Neural crest cell (in vitro differentiated cells): ENCODE data around the gene PTCD3. TPM values are rescaled to one million over a fixed set of nuclear protein-coding genes. Genes with fewer than 3 reads are reported as not detected.

Source experiments
- DNase-seq: peaks from one replicate; pipeline ENCODE4 v3.0.0; 2021; ENCODE audit warnings: low read depth, mixed read lengths, low spot score
- H3K27ac Mint-ChIP-seq: one replicate; pipeline ENCODE4 v1.8.0; 2021; ENCODE audit warnings: mild to moderate bottlenecking, mixed read lengths; ENCODE audit not compliant: unreplicated experiment
- H3K27me3 Mint-ChIP-seq: 2 replicates; pipeline ENCODE4 v1.8.0; 2021; ENCODE audit warnings: low read depth, mild to moderate bottlenecking, mixed read lengths
- H3K36me3 Mint-ChIP-seq: 2 replicates; pipeline ENCODE4 v1.8.0; 2021; ENCODE audit warnings: low read depth, mild to moderate bottlenecking, mixed read lengths
- H3K4me1 Mint-ChIP-seq: 2 replicates; pipeline ENCODE4 v1.8.0; 2021; ENCODE audit warnings: mixed read lengths
- H3K4me3 Mint-ChIP-seq: one replicate; pipeline ENCODE4 v1.8.0; 2021; ENCODE audit warnings: mild to moderate bottlenecking, mixed read lengths
- H3K9me3 Mint-ChIP-seq: 2 replicates; pipeline ENCODE4 v1.8.0; 2021; ENCODE audit warnings: mixed read lengths
- CTCF ChIP-seq: fragments of 200-600 bp; sonication (generic); conservative IDR thresholded peaks from 2 replicates; pipeline ENCODE4 v1.5.0; 2021; ENCODE audit warnings: antibody characterized with exemption, mild to moderate bottlenecking
- total RNA-seq: library from RNA; stranded (reverse); gene quantifications from 2 replicates; pipeline ENCODE4 v1.2.1, GENCODE V29; 2021

PTCD3 gene
- total RNA-seq, 1 donor from 2014 or later = 147 TPM

GRCh38 chr2:86124683-86125082 lies 18.6 kb downstream of the PTCD3 start:
- no peaks in the 10 kb centered on the region for H3K4me1 Mint-ChIP-seq
- no peak for TF ChIP-seq CTCF
- peaks cover 12% of the 10 kb centered on the region for H3K36me3 Mint-ChIP-seq
- H3K27me3 Mint-ChIP-seq = no peaks in the 10 kb centered on the region
- no peak overlapping the region for H3K4me3 Mint-ChIP-seq
- H3K9me3 Mint-ChIP-seq = no peaks in the 10 kb centered on the region
- H3K27ac Mint-ChIP-seq = no peak overlapping the region
- no peak for DNase-seq

DNA sequence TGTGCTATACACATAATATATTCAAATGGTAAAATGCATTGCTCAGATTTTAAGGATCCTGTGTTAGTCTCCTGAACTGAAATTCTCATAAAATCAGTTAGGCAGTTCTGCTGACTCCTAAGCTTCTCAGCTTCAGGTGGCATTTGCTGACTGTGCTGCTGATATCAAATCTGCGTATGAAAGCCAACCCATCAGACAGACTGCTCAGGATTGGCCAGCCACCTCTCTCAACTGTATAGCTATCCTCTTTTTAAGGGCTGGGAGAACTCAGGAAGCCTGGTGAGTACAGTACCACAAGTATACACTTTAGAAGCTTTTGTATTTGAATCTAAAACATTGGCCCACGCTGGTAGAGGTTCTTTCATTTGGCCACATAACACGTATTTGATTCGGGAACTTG lies 28.7 kb downstream of the PTCD3 start:
- DNase-seq = no peak
- no peak for TF ChIP-seq CTCF
- no peaks in the 10 kb centered on the region for H3K4me1 Mint-ChIP-seq
- no peaks in the 10 kb centered on the region for H3K9me3 Mint-ChIP-seq
- H3K27me3 Mint-ChIP-seq = no peaks in the 10 kb centered on the region
- no peak overlapping the region for H3K4me3 Mint-ChIP-seq
- no peak overlapping the region for H3K27ac Mint-ChIP-seq
- peaks cover 29% of the 10 kb centered on the region for H3K36me3 Mint-ChIP-seq

- H3K4me3 Mint-ChIP-seq = no peak overlapping the region
- H3K27ac Mint-ChIP-seq = no peak overlapping the region
- no peaks in the 10 kb centered on the region for H3K27me3 Mint-ChIP-seq
- peaks cover 5% of the 10 kb centered on the region for H3K4me1 Mint-ChIP-seq
- H3K36me3 Mint-ChIP-seq = peaks cover 29% of the 10 kb centered on the region
- DNase-seq = no peak
- no peaks in the 10 kb centered on the region for H3K9me3 Mint-ChIP-seq
- TF ChIP-seq CTCF = no peak
Observed at GRCh38 chr2:86135653-86136052, 29.6 kb downstream of the PTCD3 start.

- TF ChIP-seq CTCF = no peak
- no peak for DNase-seq
- Mint-ChIP-seq H3K9me3 (no peaks in the 10 kb centered on the region), H3K27ac (no peak overlapping the region), H3K36me3 (peaks cover 29% of the 10 kb centered on the region), H3K4me3 (no peak overlapping the region), H3K4me1 (peaks cover 5% of the 10 kb centered on the region), H3K27me3 (no peaks in the 10 kb centered on the region)
Observed at GRCh38 chr2:86136141-86136540, 30.1 kb downstream of the PTCD3 start.

- no peak for DNase-seq
- Mint-ChIP-seq H3K27me3 (no peaks in the 10 kb centered on the region), H3K4me3 (no peak overlapping the region), H3K27ac (no peak overlapping the region), H3K36me3 (peaks cover 27% of the 10 kb centered on the region), H3K4me1 (peaks cover 5% of the 10 kb centered on the region), H3K9me3 (no peaks in the 10 kb centered on the region)
- no peak for TF ChIP-seq CTCF
Observed at GRCh38 chr2:86138736-86139625, 32.9 kb downstream of the PTCD3 start.
